HG03432 (cell line): ENCODE data around the gene SNRNP48.

Source experiments
- ATAC-seq: cut with Tn5 transposase; IDR thresholded peaks from one replicate; pipeline ENCODE4 v1.9.1; 2021; ENCODE audit warnings: mild to moderate bottlenecking, moderate library complexity; ENCODE audit not compliant: unreplicated experiment

The SNRNP48 gene

DNA sequence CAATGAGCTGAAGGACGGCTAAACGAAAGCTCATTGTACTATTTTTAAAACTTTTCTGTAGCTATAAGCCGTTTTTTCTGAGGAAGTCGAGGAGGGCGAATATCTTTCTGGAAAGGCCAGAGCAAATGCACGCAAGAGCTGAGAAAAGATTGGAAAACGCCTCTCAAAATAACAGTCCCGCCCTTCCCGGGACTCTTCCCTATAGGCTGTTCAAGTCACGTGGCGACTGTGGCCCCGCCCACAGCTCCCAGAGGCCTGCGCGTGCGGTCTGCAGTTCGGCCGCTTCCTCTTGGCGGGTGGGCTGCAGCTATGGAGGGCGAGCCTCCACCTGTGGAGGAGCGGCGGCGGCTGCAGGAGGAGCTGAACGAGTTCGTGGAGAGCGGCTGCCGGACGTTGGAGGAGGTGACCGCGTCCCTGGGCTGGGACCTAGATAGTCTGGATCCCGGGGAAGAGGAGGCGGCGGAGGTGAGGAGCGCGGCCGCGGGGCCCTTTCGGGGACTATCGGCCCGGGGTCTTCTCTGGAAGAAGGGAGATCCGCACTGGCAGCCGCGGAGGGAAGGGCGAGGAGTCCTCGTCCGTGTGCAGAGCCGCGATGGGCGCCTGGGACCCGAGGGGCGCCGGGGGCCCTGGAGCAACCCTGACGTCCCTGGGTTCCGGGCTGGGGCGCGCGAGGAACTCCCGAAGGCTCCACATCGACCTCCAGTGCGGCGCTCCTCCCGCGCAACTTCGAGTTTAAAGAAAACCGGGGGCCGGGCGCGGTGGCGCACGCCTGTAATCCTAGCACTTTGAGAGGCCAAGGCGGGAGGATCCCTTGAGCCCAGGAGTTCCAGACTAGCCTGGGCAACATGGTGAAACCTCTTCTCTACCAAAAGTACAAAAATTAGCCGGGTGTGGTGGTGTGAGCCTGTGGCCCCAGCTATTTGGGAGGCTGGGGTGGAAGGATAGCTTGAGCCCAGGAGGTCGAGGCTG lies at the start of gene SNRNP48:
Gene SNRNP48 (plus strand): TSS at position 250 of the 969 bp plus-strand sequence. CDS start 60 bp downstream, at position 310.
- peak; percentile 100 for ATAC-seq

DNA sequence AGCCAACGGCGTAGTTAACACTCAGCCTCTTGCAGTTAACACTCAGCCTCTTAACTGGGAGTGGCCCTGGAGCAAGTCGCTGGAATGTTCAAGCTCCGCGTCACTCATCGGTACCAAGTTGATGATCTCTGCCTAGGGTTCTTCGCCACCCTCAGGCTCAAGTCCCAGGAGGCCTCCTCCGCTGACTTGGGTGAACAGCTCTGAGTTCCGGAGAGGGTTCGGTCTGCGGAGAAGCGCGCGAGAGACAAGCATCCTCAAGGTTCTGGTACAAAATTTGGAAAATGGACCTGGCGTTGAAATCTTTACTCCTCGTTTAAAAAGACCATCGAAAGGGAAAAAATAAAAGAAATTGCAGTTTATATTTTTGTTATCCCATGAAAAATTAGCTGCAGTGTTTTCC lies 49.4 kb upstream of the SNRNP48 start:
- ATAC-seq, result no peak

- no peak for ATAC-seq
Measured at GRCh38 chr6:7541175-7542064, 48.6 kb upstream of the SNRNP48 start, which contains the start of gene DSP. DSP (plus strand) TSS chr6:7541671; CDS start chr6:7541916, 245 bp downstream.

DNA sequence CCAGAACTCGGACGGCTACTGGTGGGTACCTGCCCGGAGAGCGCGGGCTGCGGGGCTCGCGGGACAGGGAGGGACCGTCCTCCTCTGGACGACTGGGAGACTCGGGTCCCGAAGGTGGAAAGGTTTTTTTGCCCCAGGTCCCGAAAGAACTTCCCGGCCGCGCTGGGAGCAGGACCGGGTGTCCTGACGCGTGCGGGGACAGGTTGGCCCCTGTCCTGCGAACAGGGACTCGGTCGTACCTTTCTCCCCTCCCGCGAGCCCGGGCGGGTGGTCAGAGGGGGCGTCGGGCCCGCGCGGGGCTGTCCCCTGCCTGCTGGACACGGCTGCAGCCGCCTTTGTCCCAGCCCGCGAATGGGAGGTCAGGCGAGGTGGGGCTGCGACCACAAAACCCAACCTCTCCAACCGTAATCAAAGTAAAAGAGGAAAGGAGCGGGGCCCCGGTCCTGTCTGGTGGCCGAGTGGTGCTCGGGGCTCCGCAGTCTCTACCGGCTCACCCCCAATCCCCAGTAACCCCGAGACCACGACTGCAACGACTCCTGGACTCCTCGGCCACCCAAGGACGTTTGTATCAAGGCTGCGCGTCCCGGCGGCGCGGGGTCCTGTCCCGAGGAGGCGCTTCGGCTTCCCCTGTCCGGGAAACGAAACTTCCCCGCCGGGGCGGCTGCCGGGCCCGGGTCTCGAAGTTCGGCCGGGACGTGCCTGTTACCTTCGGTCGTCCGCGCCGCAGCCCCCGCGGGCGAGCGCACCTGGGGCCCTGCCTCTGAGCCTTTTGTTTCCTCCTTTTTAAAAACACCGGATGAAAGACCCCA lies 47.7 kb upstream of the SNRNP48 start:
- no peak for ATAC-seq

- ATAC-seq, result no peak
Measured at GRCh38 chr6:7542874-7543624, 46.9 kb upstream of the SNRNP48 start.

DNA sequence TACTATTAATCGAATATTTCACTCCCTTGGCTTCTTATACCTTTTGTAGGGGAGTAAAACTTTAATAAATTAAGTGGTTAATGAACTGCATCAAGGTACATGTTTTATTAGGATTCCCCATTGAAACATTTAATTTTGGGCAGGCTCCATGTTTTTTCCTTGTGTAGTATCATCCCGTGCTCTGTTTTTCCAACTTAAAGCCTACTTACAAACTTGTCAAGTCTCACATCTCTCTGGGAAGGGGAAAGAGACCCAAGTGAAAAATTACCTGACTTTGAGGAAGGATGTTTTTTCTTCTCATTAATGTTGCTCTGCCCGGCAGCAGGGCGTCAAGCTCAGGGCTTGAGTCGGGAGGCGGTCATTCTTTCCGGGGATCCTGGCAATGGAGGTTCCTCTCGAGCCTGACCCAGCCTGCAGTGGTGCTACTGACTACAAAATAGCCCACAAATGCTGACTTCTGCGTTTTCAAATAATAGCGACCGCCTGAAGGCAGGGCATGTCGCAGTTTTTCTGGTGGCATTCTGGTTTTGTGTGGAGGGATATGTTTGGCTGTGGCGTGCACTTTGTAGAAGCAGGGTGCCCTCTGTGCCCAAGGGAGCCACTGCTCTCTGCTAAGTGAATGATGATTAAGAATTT lies 46.1 kb upstream of the SNRNP48 start:
- ATAC-seq, result no peak

GRCh38 chr6:7544597-7544996 lies 45.4 kb upstream of the SNRNP48 start:
- ATAC-seq, result no peak

DNA sequence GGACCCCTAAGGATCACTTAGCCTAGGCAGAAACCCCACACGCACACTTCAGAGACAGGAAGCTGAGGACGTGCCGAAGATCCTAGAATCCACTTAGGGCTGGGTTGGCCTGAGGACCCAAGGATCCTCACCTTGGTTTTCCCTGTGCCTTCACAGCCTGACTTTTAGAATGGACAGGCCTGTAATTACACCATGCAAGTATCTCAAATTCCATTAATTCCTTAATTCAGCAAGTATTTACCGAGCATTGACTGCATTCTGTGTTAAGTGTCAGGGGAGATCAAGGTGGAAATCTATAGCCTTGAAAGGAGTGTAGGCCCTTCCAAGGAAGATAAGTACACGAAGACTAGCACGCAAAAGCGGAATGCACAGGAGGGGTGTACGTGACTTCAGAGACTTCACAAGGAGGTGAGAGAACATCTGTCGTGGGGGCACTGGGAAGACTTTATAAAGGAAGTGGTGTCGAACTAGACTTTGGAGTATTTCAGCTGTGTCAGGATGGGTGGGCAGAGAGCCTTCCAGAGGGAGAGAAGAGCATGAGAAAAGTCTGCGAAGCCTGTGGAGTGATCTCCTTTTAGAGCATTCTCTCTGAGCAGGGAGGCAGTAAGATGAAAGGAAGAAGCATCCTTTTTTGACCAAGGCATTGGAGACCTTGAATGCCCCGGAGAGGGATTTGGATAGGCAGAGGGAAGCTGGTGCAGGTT lies 44.5 kb upstream of the SNRNP48 start:
- ATAC-seq, result no peak

DNA sequence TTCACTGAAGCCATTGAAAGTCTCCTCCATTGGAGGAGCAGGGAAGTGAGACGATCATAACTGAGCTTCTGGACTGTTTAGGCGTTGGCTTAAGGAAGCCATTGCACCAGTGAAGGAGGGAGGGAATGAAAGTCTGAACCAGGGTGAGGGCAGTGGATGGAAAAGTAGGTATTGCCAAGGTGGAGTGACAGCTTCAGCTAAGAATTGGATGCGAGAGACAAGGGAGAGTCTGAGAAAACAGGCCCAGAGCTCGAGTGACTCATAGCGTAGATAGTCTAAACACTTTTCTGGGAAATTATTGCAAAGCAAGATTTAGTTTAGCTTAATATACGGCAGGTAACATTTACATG lies 44.0 kb upstream of the SNRNP48 start:
- ATAC-seq, result no peak

- no peak for ATAC-seq
Measured at GRCh38 chr6:7546383-7546782, 43.6 kb upstream of the SNRNP48 start.

- no peak for ATAC-seq
Measured at GRCh38 chr6:7546896-7547295, 43.1 kb upstream of the SNRNP48 start.

GRCh38 chr6:7547315-7547714 lies 42.7 kb upstream of the SNRNP48 start:
- no peak for ATAC-seq

- ATAC-seq, result no peak
Measured at GRCh38 chr6:7550433-7550801, 39.6 kb upstream of the SNRNP48 start.

DNA sequence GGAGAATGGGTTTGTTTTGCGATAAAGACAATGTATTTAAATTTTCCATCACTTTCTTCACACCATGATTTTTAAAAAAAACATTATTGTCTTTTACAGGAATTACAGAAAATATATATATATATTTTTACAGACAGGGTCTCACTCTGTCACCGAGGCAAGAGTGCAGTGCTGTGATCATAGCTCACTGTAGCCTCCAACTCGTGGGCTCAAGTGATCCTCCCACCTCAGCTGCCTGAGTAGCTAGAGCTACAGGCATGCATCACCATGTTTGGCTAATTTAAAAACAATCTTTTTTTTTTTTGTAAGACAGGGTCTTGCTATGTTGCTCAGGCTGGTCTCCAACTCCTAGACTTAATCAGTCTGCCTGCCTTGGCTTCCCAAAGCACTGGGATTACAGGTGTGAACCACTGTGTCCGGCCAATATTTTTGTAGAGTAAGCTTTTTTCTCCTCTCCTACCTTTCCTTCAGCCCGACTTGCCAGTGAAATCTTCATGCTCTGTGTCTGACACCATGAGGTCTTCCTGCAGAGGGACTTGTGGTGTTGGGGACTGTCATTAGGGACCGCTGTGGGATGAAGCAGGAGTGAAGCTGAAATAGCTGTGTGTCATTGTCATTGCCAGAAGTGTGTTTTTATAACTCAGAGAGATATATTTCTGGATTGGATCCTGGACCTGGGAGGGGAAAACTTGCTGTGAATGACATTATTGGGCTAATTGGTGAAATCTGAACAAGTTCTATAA lies 35.3 kb upstream of the SNRNP48 start:
- no peak for ATAC-seq

- no peak for ATAC-seq
Measured at GRCh38 chr6:7555671-7556070, 34.3 kb upstream of the SNRNP48 start.

- no peak for ATAC-seq
Measured at GRCh38 chr6:7556394-7557106, 33.4 kb upstream of the SNRNP48 start.

DNA sequence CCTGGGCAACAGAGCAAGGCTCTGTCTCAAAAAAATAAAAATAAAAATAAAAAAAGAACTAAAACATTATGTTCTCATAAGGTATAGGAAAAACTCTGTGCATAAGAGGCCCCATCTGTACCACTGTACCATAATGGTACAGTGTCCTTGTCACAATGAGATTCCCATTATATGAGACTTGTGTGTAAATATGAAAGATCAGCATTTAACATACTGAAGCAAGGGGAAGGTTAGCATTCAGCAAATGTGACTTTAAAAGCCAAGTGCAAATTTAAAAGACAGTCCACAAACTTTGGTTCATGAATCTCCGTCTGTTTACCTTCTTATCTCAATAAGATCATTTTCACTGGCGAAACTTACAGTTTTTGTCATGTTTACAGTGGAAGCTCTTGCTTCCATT lies 32.3 kb upstream of the SNRNP48 start:
- no peak for ATAC-seq

GRCh38 chr6:7558781-7559180 lies 31.2 kb upstream of the SNRNP48 start:
- ATAC-seq, result no peak
